OCI-LY1 (cell line): ENCODE data around the gene P3H2.
"Not testable (repeated sequence)": the region's sequence is repeated elsewhere in the genome, so short reads cannot be mapped to it uniquely, and the experiment has no call there.

Experiments used
- H2AFZ ChIP-seq: fragments of 200-600 bp; sonication (generic), shearing (Covaris generic); 2 replicates; pipeline ENCODE4 v1.6.0; 2014; ENCODE audit warnings: antibody characterized with exemption, mild to moderate bottlenecking, low read length
- H3F3A ChIP-seq: fragments of 200-600 bp; sonication (generic), shearing (Covaris generic); 2 replicates; pipeline ENCODE4 v1.6.0; 2014; ENCODE audit warnings: mild to moderate bottlenecking, antibody characterized with exemption, low read length, moderate library complexity; ENCODE audit not compliant: insufficient read depth
- H3K27ac ChIP-seq: fragments of 200-600 bp; sonication (generic); 2 replicates; pipeline ENCODE4 v1.5.1; 2014; ENCODE audit warnings: low read length, mixed run types, mild to moderate bottlenecking, low read depth; ENCODE audit not compliant: poor library complexity, severe bottlenecking
- H3K27me3 ChIP-seq: fragments of 200-600 bp; sonication (generic); 2 replicates; pipeline ENCODE4 v1.6.0; 2014; ENCODE audit warnings: antibody characterized with exemption, mild to moderate bottlenecking, low read length, moderate library complexity; ENCODE audit not compliant: insufficient read depth
- H3K36me3 ChIP-seq: fragments of 200-600 bp; sonication (generic); 2 replicates; pipeline ENCODE4 v1.6.1; 2014; ENCODE audit warnings: mild to moderate bottlenecking, antibody characterized with exemption, low read length, moderate library complexity, mixed read lengths; ENCODE audit not compliant: insufficient read depth
- H3K4me1 ChIP-seq: fragments of 200-600 bp; sonication (generic); 2 replicates; pipeline ENCODE4 v1.5.1; 2014; ENCODE audit warnings: mild to moderate bottlenecking, low read length, moderate library complexity; ENCODE audit not compliant: insufficient read depth, severe bottlenecking
- H3K4me2 ChIP-seq: fragments of 200-600 bp; sonication (generic), shearing (Covaris generic); 2 replicates; pipeline ENCODE4 v1.6.1; 2014; ENCODE audit warnings: low read length
- H3K4me3 ChIP-seq: fragments of 200-600 bp; sonication (generic); 2 replicates; pipeline ENCODE4 v1.5.1; 2014; ENCODE audit warnings: low read length, low read depth, mild to moderate bottlenecking, mixed read lengths; ENCODE audit not compliant: poor library complexity, severe bottlenecking
- H3K79me2 ChIP-seq: fragments of 200-600 bp; shearing (Covaris generic); 2 replicates; pipeline ENCODE4 v1.6.1; 2016; ENCODE audit warnings: mixed run types, low read length, mixed read lengths; ENCODE audit not compliant: insufficient read depth
- H3K9ac ChIP-seq: fragments of 200-600 bp; sonication (generic), shearing (Covaris generic); 2 replicates; pipeline ENCODE4 v1.6.1; 2014; ENCODE audit warnings: mild to moderate bottlenecking, low read length, mixed read lengths
- H3K9me2 ChIP-seq: fragments of 200-600 bp; sonication (generic), shearing (Covaris generic); 2 replicates; pipeline ENCODE4 v1.6.1; 2014; ENCODE audit warnings: low read depth, mild to moderate bottlenecking, low read length, mixed read lengths
- H3K9me3 ChIP-seq: fragments of 200-600 bp; shearing (Covaris generic); 2 replicates; pipeline ENCODE4 v1.6.1; 2014; ENCODE audit warnings: low read length, mixed read lengths
- H4K20me1 ChIP-seq: fragments of 200-600 bp; sonication (generic), shearing (Covaris generic); 2 replicates; pipeline ENCODE4 v1.6.0; 2016; ENCODE audit warnings: mild to moderate bottlenecking, low read length; ENCODE audit not compliant: insufficient read depth
- EZH2 ChIP-seq: fragments of 200-600 bp; sonication (generic), shearing (Covaris generic); IDR thresholded peaks from 2 replicates; pipeline ENCODE4 v1.8.0; 2017; ENCODE audit warnings: borderline replicate concordance, mixed run types, mild to moderate bottlenecking, antibody characterized with exemption, low read length, moderate library complexity, mixed read lengths
- TF ChIP-seq, protein P1 (sequence below): fragments of 200-600 bp; sonication (generic), shearing (Covaris generic); IDR thresholded peaks from 2 replicates; pipeline ENCODE4 v1.5.1; 2017; ENCODE audit warnings: mild to moderate bottlenecking, antibody characterized with exemption, low read length, moderate library complexity, mixed read lengths

Gene P3H2

DNA sequence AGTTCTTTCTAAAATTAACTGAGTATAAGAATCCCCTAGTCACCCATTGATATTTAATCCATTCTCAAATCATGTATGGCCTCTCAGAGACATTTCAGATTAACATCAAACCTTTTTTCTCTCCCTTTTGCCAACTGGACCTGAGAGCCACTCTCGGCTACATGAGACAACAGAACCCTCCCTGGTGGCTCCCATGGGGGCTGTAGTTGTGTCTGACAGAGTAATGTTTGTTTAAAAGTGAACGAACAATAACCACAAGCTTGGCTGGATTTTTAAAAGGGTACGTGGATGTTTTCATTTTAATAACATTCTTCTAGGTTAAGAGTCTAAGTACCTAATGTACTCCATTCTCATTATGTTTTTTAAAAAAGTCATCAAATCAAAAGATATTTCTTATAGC lies 37.1 kb downstream of the P3H2 start:
- no peak overlapping the region for H2AFZ ChIP-seq
- no peak overlapping the region for H3K4me2 ChIP-seq

DNA sequence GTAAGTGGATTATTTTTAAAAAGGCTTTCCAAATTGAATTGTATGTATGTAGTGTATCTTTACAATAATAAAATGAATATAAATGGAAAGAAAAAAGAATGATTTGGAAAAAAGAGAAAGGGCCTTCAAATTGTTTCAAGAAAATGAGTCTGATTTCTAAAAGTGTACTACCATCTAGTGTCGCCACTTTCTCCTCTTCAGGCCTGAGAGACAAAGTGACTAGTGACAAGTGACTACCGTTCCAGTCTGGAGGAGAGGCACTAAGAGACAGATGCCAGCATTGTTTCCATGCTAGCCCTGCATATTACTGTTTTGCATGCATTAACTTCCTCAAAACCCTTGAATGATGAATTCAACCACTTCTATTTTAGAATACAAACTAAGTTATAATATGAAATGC lies 39.3 kb downstream of the P3H2 start:
- Histone ChIP-seq H3K36me3 (no peaks in the 10 kb centered on the region), H4K20me1 (no peaks in the 10 kb centered on the region), H3K79me2 (no peaks in the 10 kb centered on the region), H3K4me1 (no peaks in the 10 kb centered on the region), H3K9me2 (no peaks in the 10 kb centered on the region), H3K27me3 (no peaks in the 10 kb centered on the region), H3K4me3 (no peak overlapping the region), H3K9ac (no peak overlapping the region), H2AFZ (no peak overlapping the region), H3K9me3 (no peaks in the 10 kb centered on the region), H3K27ac (no peak overlapping the region), H3K4me2 (no peak overlapping the region), H3F3A (no peaks in the 10 kb centered on the region)
- TF ChIP-seq EZH2 = no peak
- TF ChIP-seq, protein P1, sequence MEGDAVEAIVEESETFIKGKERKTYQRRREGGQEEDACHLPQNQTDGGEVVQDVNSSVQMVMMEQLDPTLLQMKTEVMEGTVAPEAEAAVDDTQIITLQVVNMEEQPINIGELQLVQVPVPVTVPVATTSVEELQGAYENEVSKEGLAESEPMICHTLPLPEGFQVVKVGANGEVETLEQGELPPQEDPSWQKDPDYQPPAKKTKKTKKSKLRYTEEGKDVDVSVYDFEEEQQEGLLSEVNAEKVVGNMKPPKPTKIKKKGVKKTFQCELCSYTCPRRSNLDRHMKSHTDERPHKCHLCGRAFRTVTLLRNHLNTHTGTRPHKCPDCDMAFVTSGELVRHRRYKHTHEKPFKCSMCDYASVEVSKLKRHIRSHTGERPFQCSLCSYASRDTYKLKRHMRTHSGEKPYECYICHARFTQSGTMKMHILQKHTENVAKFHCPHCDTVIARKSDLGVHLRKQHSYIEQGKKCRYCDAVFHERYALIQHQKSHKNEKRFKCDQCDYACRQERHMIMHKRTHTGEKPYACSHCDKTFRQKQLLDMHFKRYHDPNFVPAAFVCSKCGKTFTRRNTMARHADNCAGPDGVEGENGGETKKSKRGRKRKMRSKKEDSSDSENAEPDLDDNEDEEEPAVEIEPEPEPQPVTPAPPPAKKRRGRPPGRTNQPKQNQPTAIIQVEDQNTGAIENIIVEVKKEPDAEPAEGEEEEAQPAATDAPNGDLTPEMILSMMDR = no peak

More for the DNA sequence above, 37.1 kb downstream of the P3H2 start:
- H3F3A ChIP-seq = no peaks in the 10 kb centered on the region
- H3K36me3 ChIP-seq = no peaks in the 10 kb centered on the region
- H3K27me3 ChIP-seq = no peaks in the 10 kb centered on the region
- H3K9me2 ChIP-seq = no peaks in the 10 kb centered on the region
- no peak for TF ChIP-seq EZH2
- no peaks in the 10 kb centered on the region for H4K20me1 ChIP-seq
- no peak overlapping the region for H3K9ac ChIP-seq
- H3K4me3 ChIP-seq = no peak overlapping the region
- no peaks in the 10 kb centered on the region for H3K4me1 ChIP-seq
- H3K27ac ChIP-seq = no peak overlapping the region
- no peaks in the 10 kb centered on the region for H3K9me3 ChIP-seq
- H3K79me2 ChIP-seq = no peaks in the 10 kb centered on the region

DNA sequence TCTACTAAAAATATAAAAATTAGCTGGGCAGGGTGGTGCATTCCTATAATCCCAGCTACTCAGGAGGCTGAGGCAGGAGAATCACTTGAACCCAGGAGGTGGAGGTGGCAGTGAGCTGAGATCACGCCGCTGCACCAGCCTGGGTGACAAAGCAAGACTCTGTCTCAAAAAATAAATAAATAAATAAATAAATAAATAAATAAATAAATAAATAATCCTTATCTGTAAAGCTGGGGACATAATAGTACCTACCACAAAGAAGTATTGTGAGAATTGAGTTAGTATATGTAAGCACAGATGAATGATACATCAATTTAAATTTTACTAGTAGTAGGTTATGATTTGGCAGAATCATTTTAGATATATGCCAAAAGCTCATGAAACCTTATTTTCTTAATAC lies 41.5 kb downstream of the P3H2 start:
- H3K27me3 ChIP-seq, H4K20me1 ChIP-seq, H3F3A ChIP-seq, H3K27ac ChIP-seq, H3K9me2 ChIP-seq, H2AFZ ChIP-seq, H3K9me3 ChIP-seq, H3K36me3 ChIP-seq, H3K4me1 ChIP-seq, H3K4me2 ChIP-seq, H3K79me2 ChIP-seq, H3K4me3 ChIP-seq, H3K9ac ChIP-seq: not testable (repeated sequence)

DNA sequence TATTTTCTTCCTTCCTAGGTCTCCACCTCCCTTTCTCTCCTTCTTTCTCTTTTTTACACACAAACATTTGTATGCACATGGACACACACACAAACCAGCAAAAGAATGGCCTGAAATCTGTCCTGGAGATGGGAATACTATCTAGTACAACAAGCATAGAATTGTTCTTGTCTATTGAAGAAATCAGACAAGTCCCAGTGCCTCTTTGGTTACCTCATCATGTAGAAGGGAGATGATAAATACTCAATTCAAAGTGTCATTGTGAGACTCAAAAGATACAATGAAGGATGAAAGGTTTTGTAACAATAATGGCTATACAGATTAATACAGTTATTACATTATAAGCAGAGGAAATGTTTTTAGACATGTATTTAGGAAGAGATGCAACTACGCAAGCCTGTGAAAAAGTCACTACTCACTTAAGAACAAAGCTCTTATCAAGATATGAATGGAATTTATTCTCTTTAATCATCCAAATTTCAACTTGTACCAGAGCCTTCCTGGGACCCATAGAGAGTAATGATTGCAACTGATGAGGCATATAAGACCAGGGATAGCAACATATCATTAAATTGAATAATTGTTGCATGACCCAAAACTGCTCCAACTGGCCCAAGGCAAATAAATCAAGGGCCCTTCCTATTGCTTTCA lies 43.2 kb downstream of the P3H2 start:
- Histone ChIP-seq H3K9me3 (no peaks in the 10 kb centered on the region), H3K27me3 (no peaks in the 10 kb centered on the region), H2AFZ (no peak overlapping the region), H3K27ac (no peak overlapping the region), H3K79me2 (no peaks in the 10 kb centered on the region), H3K4me2 (no peak overlapping the region), H3K4me3 (no peak overlapping the region), H3K36me3 (no peaks in the 10 kb centered on the region), H3K9me2 (no peaks in the 10 kb centered on the region), H4K20me1 (no peaks in the 10 kb centered on the region), H3K4me1 (no peaks in the 10 kb centered on the region), H3K9ac (no peak overlapping the region), H3F3A (no peaks in the 10 kb centered on the region)
- TF ChIP-seq, protein P1 = no peak
- TF ChIP-seq EZH2 = no peak
